KMS-11 (cell line): ENCODE measurements around the gene TBC1D1.

ENCODE experiments used
- H2AFZ ChIP-seq: fragments of 200-600 bp; sonication (generic); 2 replicates; pipeline ENCODE4 v1.6.1; 2016; ENCODE audit warnings: antibody characterized with exemption, mixed run types, low read depth
- H3K27ac ChIP-seq: fragments of 200-600 bp; sonication (generic); 2 replicates; pipeline ENCODE4 v1.6.1; 2016; ENCODE audit warnings: mild to moderate bottlenecking, mixed run types
- H3K27me3 ChIP-seq: fragments of 200-600 bp; sonication (generic); 2 replicates; pipeline ENCODE4 v1.6.1; 2017; ENCODE audit warnings: mild to moderate bottlenecking, low read depth, mixed run types, moderate library complexity; ENCODE audit not compliant: insufficient read depth
- H3K36me3 ChIP-seq: fragments of 200-600 bp; sonication (generic); 2 replicates; pipeline ENCODE4 v1.6.1; 2017; ENCODE audit warnings: mild to moderate bottlenecking, mixed run types; ENCODE audit not compliant: insufficient read depth
- H3K4me1 ChIP-seq: fragments of 200-600 bp; sonication (generic); 2 replicates; pipeline ENCODE4 v1.6.1; 2016; ENCODE audit warnings: mild to moderate bottlenecking, low read depth, mixed run types; ENCODE audit not compliant: poor library complexity, severe bottlenecking
- H3K4me2 ChIP-seq: fragments of 200-600 bp; sonication (generic); 2 replicates; pipeline ENCODE4 v1.7.0; 2016; ENCODE audit warnings: mild to moderate bottlenecking, mixed run types
- H3K4me3 ChIP-seq: fragments of 200-600 bp; sonication (generic); IDR thresholded peaks from 2 replicates; pipeline ENCODE4 v1.6.1; 2017; ENCODE audit warnings: low read depth, low read length, mixed read lengths; ENCODE audit not compliant: insufficient read depth
- H3K79me2 ChIP-seq: fragments of 200-600 bp; sonication (generic); 2 replicates; pipeline ENCODE4 v1.6.1; 2016; ENCODE audit warnings: low read depth, mixed run types; ENCODE audit not compliant: insufficient read depth
- H3K9ac ChIP-seq: fragments of 200-600 bp; sonication (generic); 2 replicates; pipeline ENCODE4 v1.6.1; 2016; ENCODE audit warnings: mild to moderate bottlenecking, mixed run types
- H4K20me1 ChIP-seq: fragments of 200-600 bp; sonication (generic); 2 replicates; pipeline ENCODE4 v1.6.1; 2016; ENCODE audit warnings: mild to moderate bottlenecking, mixed run types; ENCODE audit not compliant: insufficient read depth
- CTCF ChIP-seq: fragments of 200-600 bp; sonication (generic); conservative IDR thresholded peaks from 2 replicates; pipeline ENCODE4 v1.6.1; 2017; ENCODE audit warnings: low read depth, mild to moderate bottlenecking, antibody characterized with exemption, low read length, moderate library complexity, mixed read lengths

Gene TBC1D1

GRCh38 chr4:38071801-38072431 is 181.0 kb downstream of the TBC1D1 start:
- no peaks in the 10 kb centered on the region for H3K36me3 ChIP-seq
- H3K4me2 ChIP-seq = peak overlapping the region; percentile 6; the same call in 1 of the 2 replicates
- H3K4me3 ChIP-seq = no peak overlapping the region
- no peak overlapping the region for H2AFZ ChIP-seq
- H3K79me2 ChIP-seq = no peaks in the 10 kb centered on the region
- no peak overlapping the region for H3K27ac ChIP-seq
- H3K9ac ChIP-seq = no peak overlapping the region
- TF ChIP-seq CTCF = no peak; the same call in 1 of the 2 replicates
- no peaks in the 10 kb centered on the region for H4K20me1 ChIP-seq
- H3K27me3 ChIP-seq = no peaks in the 10 kb centered on the region
- peaks cover 45% of the 10 kb centered on the region for H3K4me1 ChIP-seq

- Histone ChIP-seq H3K9ac (no peak overlapping the region), H2AFZ (no peak overlapping the region), H3K4me1 (peaks cover 45% of the 10 kb centered on the region), H3K4me3 (no peak overlapping the region), H3K4me2 (peak overlapping the region; percentile 6; the same call in 1 of the 2 replicates), H3K27ac (no peak overlapping the region), H4K20me1 (no peaks in the 10 kb centered on the region), H3K36me3 (no peaks in the 10 kb centered on the region), H3K79me2 (no peaks in the 10 kb centered on the region), H3K27me3 (no peaks in the 10 kb centered on the region)
- no peak for TF ChIP-seq CTCF
Measured at GRCh38 chr4:38072578-38072977, 181.7 kb downstream of the TBC1D1 start.

- Histone ChIP-seq H3K27ac (no peak overlapping the region), H3K4me3 (no peak overlapping the region), H3K9ac (no peak overlapping the region), H3K79me2 (no peaks in the 10 kb centered on the region), H3K27me3 (no peaks in the 10 kb centered on the region), H3K4me1 (peaks cover 47% of the 10 kb centered on the region), H3K4me2 (no peak overlapping the region), H2AFZ (no peak overlapping the region), H3K36me3 (no peaks in the 10 kb centered on the region), H4K20me1 (no peaks in the 10 kb centered on the region)
- no peak for TF ChIP-seq CTCF
Measured at GRCh38 chr4:38073596-38074234, 182.8 kb downstream of the TBC1D1 start.

- Histone ChIP-seq H3K36me3 (no peaks in the 10 kb centered on the region), H3K9ac (no peak overlapping the region), H3K79me2 (no peaks in the 10 kb centered on the region), H3K27me3 (no peaks in the 10 kb centered on the region), H3K27ac (no peak overlapping the region), H2AFZ (no peak overlapping the region), H3K4me3 (no peak overlapping the region), H3K4me2 (no peak overlapping the region), H3K4me1 (peaks cover 33% of the 10 kb centered on the region), H4K20me1 (no peaks in the 10 kb centered on the region)
- TF ChIP-seq CTCF = no peak
Measured at GRCh38 chr4:38075370-38076152, 184.7 kb downstream of the TBC1D1 start.
